ENCODE results near the gene IL6. TPM values are rescaled to one million over a fixed set of nuclear protein-coding genes. Genes with fewer than 3 reads are reported as not detected.
"Not testable (repeated sequence)": the region's sequence is repeated elsewhere in the genome, so short reads cannot be mapped to it uniquely, and the experiment has no call there.

IL6 gene
- total and polyA plus RNA-seq, 2 of the 13 experiments (the other 11 are each of a cell fraction or from before 2014, with no cell fraction given) = not detected

- no peak overlapping the region for H3K4me2 ChIP-seq (ENCODE audit: low read depth, low read length)
- H3K4me3 ChIP-seq (replicated peaks in 1 of 3; ENCODE audit: insufficient read depth in 1 of 3, low read depth in 2 of 3, low read length in 3 of 3) = no peak overlapping the region
- in situ Hi-C loops (cut with HindIII; ENCODE audit: extremely low pct_ligation_motif_present, low pct_unique_long_range_greater_than_20kb) (no loop called here), intact Hi-C loops (cut with micrococcal nuclease; ENCODE audit: unreplicated experiment) (no loop called here)
- no peaks in the 10 kb centered on the region for H3K27me3 ChIP-seq (ENCODE audit: control insufficient read depth in 1 of 2, insufficient read depth in 2 of 2, low read length in 2 of 2)
- no peak overlapping the region for H3K27ac ChIP-seq (ENCODE audit: extremely low read length, insufficient read depth, low read length)
- ChIA-PET CTCF (ENCODE audit: low intra/inter-chr PET ratio, low total read pairs) (no interaction called here), POLR2A (no interaction called here)
- no peaks in the 10 kb centered on the region for H3K36me3 ChIP-seq (replicated peaks in 1 of 2; ENCODE audit: control insufficient read depth in 1 of 2, insufficient read depth in 2 of 2, low read length in 2 of 2)
- no TSS peak for BruUV-seq (replicated peaks)
- ATAC-seq (no peak), FAIRE-seq (no peak), DNase-seq (ENCODE audit: low spot score) (no peak)
- no peak overlapping the region for H2AFZ ChIP-seq (ENCODE audit: low read length)
- no peaks in the 10 kb centered on the region for H4K20me1 ChIP-seq (ENCODE audit: insufficient read depth, low read length)
- no peaks in the 10 kb centered on the region for H3K79me2 ChIP-seq (ENCODE audit: insufficient read depth, low read length)
- H3K4me1 ChIP-seq (ENCODE audit: insufficient read depth, low read length) = no peaks in the 10 kb centered on the region
- WGBS (ENCODE audit: low lambda C conversion rate) = 52% methylated on average over 4 of the region's 4 CpGs
- H3K9me3 ChIP-seq (ENCODE audit: low read length) = no peaks in the 10 kb centered on the region
- no peak overlapping the region for H3K9ac ChIP-seq (ENCODE audit: insufficient read depth, low read depth, low read length)
- TF ChIP-seq ZNF644 (CRISPR knock-in tag; IDR thresholded peaks at IDR 0.05; ENCODE audit: low read depth) = no peak
- TF ChIP-seq ZKSCAN1 (IDR thresholded peaks at IDR 0.05; ENCODE audit: low read length) = no peak
- TF ChIP-seq GABPB1 (CRISPR knock-in tag; IDR thresholded peaks at IDR 0.05) = no peak
- TF ChIP-seq TP53 (CRISPR knock-in tag; conservative IDR thresholded peaks at IDR 0.05) = no peak
- no peak for TF ChIP-seq PRDM15 (CRISPR knock-in tag; IDR thresholded peaks at IDR 0.05)
- no peak for TF ChIP-seq KLF6 (CRISPR knock-in tag; IDR thresholded peaks at IDR 0.05)
Measured at GRCh38 chr7:22702516-22702915, 24.5 kb upstream of the IL6 start.

- H3K27me3 ChIP-seq (ENCODE audit: control insufficient read depth in 1 of 2, insufficient read depth in 2 of 2, low read length in 2 of 2); H3K9me3 ChIP-seq (ENCODE audit: low read length); POLR2A ChIA-PET; H3K36me3 ChIP-seq (replicated peaks in 1 of 2; ENCODE audit: control insufficient read depth in 1 of 2, insufficient read depth in 2 of 2, low read length in 2 of 2); BruUV-seq (replicated peaks); H4K20me1 ChIP-seq (ENCODE audit: insufficient read depth, low read length); H3K79me2 ChIP-seq (ENCODE audit: insufficient read depth, low read length); CTCF ChIA-PET (ENCODE audit: low intra/inter-chr PET ratio, low total read pairs); intact Hi-C loops (cut with micrococcal nuclease; ENCODE audit: unreplicated experiment); in situ Hi-C loops (cut with HindIII; ENCODE audit: extremely low pct_ligation_motif_present, low pct_unique_long_range_greater_than_20kb); H3K9ac ChIP-seq (ENCODE audit: insufficient read depth, low read depth, low read length); FAIRE-seq; H3K4me3 ChIP-seq (replicated peaks in 1 of 3; ENCODE audit: insufficient read depth in 1 of 3, low read depth in 2 of 3, low read length in 3 of 3); H3K4me1 ChIP-seq (ENCODE audit: insufficient read depth, low read length); H3K4me2 ChIP-seq (ENCODE audit: low read depth, low read length); H2AFZ ChIP-seq (ENCODE audit: low read length); H3K27ac ChIP-seq (ENCODE audit: extremely low read length, insufficient read depth, low read length); DNase-seq (ENCODE audit: low spot score); ATAC-seq: not testable (repeated sequence)
- 43% methylated on average over 7 of the region's 10 CpGs for WGBS (ENCODE audit: low lambda C conversion rate)
Measured at GRCh38 chr7:22703107-22703855, 23.7 kb upstream of the IL6 start.

- DNase-seq (ENCODE audit: low spot score); FAIRE-seq; H3K36me3 ChIP-seq (replicated peaks in 1 of 2; ENCODE audit: control insufficient read depth in 1 of 2, insufficient read depth in 2 of 2, low read length in 2 of 2); intact Hi-C loops (cut with micrococcal nuclease; ENCODE audit: unreplicated experiment); POLR2A ChIA-PET; BruUV-seq (replicated peaks); H3K9ac ChIP-seq (ENCODE audit: insufficient read depth, low read depth, low read length); H3K4me3 ChIP-seq (replicated peaks in 1 of 3; ENCODE audit: insufficient read depth in 1 of 3, low read depth in 2 of 3, low read length in 3 of 3); H2AFZ ChIP-seq (ENCODE audit: low read length); ATAC-seq; H4K20me1 ChIP-seq (ENCODE audit: insufficient read depth, low read length); H3K79me2 ChIP-seq (ENCODE audit: insufficient read depth, low read length); H3K4me1 ChIP-seq (ENCODE audit: insufficient read depth, low read length); H3K27ac ChIP-seq (ENCODE audit: extremely low read length, insufficient read depth, low read length); CTCF ChIA-PET (ENCODE audit: low intra/inter-chr PET ratio, low total read pairs); in situ Hi-C loops (cut with HindIII; ENCODE audit: extremely low pct_ligation_motif_present, low pct_unique_long_range_greater_than_20kb); H3K9me3 ChIP-seq (ENCODE audit: low read length); H3K4me2 ChIP-seq (ENCODE audit: low read depth, low read length); H3K27me3 ChIP-seq (ENCODE audit: control insufficient read depth in 1 of 2, insufficient read depth in 2 of 2, low read length in 2 of 2): not testable (repeated sequence)
- WGBS (ENCODE audit: low lambda C conversion rate) = 38% methylated on average over 17 of the region's 17 CpGs
Measured at GRCh38 chr7:22703978-22704610, 22.9 kb upstream of the IL6 start.

Measured in HepG2 (cell line).